Fibroblast of gingiva (primary cell): ENCODE measurements around the gene EPAS1.

Source experiments
- DNase-seq: peaks from one replicate; pipeline ENCODE4 v3.0.0-alpha.2; 2011; ENCODE audit warnings: low read depth

The EPAS1 gene

DNA sequence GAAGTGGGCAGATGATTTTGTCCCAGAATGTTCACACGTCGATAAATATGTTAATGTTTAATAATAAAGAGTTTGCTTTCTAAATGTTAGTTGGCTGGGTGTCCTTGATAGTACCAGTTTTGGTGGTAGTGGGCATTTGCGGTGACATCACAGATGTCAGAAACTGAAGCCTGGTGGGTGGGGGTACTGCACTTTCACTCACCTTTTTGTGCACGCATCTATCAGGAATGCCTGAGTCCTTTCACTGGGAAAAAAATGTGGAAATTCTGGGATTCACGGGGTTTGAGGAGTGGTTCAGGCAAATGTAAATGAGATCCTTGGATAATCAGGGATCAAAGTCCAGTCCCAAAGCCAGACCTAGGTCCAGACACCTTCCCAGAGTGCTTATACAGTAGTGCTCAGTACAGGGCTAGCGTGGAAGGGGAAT, 3.2 kb downstream of the EPAS1 start:
- DNase-seq, result no peak

DNA sequence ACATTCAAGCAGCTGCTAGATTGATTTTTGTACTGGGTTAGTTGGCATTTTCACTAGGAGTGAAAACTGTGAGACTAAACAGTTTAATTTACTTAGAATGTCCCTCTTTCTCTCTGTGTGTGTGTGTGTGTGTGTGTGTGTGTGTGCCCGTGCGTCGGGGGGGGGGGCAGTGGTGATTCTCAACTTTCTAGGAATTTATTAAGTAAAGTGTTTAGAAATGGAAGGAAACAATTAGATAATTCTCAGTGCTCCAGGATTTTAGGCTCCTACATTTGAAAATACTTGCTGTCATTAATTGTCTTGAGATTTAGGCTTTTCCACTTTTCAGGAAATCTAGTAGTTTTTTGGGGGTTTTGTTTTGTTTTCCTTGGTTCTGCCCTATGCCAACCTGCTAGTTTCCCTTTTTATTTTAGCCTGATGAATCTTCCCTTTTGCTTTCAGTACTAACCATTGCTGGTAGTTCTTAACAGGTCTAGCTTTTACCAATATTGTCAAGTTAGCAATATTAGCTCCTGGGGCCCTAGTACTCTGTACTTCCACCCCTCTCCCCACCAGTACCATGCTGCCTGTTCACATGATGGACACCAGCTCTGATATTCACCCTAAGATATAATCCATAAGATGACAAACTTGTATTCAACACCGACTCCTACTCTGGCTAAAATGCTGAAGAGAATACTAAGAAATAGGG, 4.9 kb downstream of the EPAS1 start:
- DNase-seq, result no peak

DNA sequence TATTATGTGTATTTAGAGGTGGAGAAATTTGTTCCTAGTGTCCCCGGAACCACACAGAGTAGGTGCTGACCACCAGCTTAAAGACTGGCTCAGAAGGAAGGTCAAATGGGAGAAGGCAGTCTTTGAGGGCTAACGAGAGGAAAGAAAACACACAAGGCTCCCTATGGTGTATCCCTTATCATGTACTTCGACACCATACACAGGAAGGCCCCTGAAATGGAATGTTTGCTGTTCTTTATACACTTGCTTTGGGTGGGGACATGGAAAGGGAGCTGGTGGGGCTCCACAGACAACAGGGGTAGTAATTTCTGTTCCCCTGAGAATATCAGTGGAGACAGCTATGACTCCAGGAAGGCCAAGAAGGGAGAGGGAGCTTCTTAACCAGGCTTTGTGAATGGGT, 6.0 kb downstream of the EPAS1 start:
- DNase-seq, result no peak

DNA sequence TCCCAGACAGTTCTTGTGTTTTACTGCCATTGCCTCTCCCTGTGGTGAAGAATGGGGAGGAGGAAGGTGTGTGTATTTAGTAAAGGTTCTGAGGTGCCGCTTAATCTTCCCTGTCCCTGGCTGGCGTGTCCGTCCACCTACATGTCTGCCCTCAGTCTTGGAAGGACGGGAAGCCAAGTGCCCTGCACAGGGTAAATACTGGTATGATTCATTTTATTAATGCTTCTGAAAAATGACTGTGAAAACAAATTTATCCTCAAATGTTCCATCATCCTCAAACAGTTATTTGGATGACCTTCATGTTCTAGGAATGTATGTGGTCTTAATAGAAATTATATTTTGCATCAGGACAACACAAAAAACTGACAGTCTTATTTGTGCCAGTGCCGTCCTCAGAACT, 6.6 kb downstream of the EPAS1 start:
- no peak for DNase-seq

DNA sequence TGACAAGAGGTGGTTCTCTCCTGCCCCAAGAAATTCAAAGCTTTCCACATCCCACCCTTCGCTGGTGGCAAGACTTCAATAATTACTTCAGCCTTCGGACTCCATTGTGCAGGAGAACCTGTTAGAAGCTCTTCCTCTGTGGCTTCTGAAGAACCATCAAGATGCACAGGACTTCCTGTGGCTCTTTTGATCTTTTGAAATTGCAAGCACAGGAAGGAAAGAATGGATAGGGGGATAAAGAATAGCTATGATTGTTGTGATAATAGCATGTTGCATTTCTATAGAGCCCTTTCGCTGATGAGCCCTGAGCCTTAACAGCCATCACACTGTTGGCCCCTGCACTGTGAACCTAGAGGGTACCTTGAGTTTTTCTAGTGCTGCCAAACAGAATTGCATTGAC, 7.4 kb downstream of the EPAS1 start:
- DNase-seq, result no peak

DNA sequence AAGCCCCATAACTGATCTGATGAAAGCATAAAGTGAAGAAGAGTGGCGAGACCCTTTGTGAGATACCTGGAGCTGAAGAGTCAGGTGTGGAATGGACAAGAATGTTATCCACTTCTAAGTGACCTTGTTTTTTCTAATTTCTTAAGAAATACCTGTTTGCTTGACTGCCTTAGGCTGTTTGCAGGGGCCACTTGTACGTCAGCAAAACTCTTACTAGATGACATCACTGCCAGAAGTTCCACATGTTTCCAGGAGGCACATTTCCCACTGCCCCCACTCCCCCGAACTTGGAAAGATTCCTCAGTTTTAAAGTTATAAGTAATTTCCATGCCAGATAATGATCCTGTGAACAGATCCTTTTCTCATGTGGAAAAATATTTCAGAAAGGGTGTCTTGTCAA, 8.0 kb downstream of the EPAS1 start:
- DNase-seq, result no peak

DNA sequence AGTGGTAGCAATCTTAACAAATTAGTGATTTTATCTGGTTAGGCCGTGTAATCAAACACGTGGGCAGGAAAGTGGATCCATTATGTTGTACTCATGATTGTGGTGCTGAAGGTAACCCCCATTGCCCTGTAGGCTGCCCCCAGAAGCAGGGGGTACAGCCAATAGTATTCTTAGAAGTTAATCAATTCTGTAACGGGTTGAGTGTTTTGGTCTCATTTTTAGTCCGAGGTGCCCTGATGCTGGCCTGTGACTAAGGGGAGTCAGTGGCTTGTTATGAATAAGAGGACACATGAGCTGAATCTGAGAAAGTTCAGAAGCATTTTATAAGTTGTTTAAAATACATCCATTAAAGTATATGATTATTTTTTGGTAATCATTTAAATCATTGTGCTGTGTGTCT, 8.6 kb downstream of the EPAS1 start:
- DNase-seq, result no peak

DNA sequence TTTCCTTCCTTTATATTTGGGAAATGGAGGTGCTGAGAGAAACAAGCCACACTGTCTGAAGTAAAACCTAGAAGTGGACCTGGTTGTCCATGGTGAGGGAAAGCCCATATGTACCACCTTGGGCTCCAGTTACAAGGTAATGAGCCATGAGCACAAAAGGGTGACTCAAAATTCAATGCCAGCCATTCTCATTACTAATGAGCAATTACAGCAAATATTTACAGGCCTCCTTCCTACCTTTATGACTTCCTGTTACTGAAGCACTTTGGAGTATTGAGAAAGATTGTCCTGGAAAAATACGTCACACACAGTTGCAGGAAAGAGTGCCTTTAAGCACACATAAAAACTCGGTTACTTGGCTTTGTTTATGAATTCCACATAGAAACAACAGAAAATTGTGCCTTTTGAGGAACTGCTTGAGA, 9.1 kb downstream of the EPAS1 start:
- DNase-seq, result no peak

DNA sequence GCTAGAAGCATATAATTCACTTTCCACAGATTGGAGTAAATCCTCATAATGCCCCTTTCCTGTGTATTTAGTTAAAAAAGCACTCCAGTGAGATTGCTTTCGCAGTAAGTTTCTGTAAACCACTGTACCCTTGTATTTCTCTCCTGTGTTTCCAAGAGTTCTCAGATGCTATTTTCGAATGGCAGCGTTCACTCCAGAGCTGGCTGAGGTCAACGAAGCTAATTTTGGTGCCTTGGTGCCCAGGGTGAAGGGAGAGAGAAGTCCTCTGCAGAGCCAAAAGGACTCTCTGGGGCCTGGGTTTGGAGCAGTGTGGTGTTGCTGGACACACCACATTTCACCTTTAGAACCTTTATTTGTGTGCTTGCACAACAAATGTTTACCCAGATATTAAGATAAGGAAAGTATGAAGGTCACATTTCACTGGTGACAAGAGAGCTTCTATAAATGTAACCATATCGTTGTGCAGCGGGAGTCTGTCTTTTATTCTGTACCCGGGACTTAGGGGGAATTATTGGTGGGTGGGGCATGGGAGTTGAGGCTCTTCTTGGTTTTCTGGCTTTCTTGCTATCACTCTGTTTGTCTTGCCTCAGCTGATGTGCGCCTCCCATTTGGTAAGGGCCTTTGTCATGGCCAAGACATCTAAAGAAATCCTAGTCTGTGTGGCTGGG, 9.9 kb downstream of the EPAS1 start:
- no peak for DNase-seq

DNA sequence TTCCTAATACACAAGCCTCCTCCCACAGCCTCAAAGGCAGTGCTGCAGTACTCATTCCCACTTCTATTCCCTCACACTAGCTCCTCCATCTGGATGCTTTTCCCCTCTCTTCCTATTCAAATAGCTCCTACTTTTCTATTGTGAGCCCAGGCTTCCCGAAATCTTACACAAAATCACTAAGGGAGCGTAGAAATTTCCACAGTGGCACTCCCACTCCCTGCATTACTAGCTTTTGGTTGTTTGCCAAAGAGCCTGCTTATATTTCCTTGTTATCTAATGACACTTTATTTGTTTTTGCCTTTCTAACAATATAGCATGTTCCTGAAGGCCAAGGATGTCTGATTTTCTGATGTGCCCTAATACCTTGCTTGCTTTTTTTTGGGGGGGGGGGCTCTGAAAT, 10.9 kb downstream of the EPAS1 start:
- no peak for DNase-seq

DNA sequence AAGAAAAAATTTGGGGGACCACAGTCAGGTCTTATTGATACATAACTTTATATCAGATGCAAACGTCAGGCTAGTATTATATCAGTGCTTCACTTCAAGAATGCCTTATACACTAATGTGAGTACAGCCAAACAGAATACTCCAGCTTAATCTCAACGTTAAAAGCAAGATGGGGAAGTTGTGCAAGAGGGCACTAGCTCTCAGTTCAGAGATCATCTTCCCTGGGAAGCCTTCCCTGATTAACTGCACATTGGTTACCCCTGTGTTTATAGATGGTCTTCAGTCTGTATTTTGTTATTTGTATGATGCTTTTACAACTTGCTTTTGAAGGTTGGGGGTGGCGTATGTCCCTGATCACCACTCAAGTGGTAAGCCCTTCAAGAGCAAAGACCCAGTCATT, 11.4 kb downstream of the EPAS1 start:
- no peak for DNase-seq

DNA sequence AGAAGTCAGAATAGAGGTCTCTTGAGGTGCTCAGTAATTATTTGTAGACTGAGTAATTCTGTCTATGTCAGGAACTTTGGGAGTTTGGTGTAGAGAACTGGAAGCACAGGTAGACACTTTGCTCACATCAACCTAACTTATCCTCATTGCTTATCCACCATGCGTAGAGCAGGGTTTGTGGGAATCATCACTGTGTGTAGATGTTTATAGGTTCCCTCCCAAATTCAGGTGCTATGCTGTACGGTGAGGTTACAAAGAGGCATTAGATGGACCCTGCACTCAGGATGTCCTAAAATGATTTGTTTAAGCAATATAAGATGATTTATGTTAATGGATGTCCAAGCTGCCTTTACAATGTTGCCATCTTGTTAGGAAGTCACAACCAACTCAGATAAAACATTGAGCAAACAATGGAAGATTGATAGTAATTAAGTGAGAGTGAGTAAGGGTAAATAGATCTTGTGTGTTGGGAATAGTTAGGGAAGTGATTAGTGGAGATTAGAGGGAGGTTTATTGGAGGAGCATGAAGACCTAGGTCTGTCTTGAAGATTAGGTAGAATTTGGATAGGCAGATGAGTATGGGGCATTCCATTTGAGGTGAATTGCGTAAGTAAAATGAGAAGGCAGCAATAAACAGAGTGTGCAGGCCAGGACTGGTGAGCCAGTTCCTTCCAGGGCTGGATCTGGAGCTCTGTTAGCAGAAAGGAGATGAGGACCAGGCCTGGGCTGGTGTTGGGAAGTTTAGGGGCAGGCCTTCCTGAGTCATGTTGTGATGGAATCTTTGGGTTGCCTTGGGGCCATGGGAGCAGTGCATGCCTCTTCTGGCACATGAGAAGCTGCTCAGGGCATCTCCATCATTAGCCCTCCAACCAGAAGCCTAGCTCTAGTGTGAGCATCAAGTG, 12.1 kb downstream of the EPAS1 start:
- peak; percentile 57 for DNase-seq

DNA sequence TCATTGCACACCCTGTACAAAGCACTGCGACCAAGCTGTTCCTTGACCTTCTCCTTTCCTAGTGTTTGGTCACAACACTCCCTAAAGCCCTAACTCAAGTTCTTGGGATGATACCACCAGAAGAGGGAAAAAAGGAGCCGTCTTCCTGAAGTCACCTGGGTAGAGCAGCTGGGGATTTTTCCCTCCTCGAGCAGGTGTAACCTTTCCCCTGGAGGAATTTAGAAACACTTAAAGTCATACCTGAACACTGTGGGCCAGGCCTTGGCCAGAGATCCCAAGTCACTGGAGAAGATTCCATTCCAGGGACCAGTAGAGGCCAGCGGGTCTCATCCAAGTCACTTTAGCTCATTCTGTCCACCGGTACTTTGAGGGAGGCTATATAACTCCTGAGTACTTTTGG, 13.2 kb downstream of the EPAS1 start:
- no peak for DNase-seq

DNA sequence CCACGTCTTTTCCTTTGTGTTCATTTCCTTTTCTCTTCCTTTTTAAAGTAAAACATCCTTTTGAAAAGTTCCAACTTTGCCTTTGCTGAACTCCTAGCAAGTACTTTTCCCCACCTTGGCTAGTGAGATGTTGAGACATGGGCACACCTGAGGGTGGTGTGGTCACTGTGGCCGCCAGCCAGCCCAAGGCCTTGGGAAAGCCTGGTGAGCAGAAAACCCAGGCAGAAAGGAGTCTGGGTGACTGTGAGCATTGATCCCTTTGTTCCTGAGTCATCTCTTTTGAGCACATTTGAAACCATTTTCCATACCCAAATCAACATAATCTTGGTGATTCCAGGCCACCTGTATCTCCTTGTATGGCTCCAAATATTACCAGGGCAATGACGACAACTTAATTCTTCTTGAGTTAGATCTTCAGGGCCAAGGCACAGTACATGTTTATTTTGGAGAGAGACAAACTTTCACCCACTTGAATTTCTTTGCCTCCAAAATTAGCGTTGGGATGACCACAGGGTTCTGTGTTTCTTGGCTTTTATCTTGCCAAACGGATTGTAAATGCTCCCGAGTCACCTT, 14.5 kb downstream of the EPAS1 start:
- DNase-seq, result no peak

DNA sequence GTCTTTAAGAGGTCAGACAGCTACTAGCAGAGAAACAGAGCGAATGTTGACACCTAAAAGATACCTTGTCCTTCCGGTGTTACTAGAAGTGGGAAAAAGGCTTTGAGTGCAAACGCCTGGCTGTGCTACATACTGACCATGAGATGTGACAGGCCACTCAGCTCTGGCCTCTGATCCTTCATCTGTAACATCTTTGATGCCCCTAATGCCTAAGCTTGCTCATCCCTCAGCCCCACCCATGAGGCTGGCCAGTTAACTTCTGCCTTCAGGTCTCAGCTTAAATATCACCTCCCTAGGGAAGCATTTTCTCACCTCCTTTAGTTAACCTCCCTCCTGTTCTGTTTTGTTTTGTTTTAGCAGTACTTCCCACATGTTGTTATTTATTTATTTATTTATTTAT, 15.9 kb downstream of the EPAS1 start:
- DNase-seq, result no peak

DNA sequence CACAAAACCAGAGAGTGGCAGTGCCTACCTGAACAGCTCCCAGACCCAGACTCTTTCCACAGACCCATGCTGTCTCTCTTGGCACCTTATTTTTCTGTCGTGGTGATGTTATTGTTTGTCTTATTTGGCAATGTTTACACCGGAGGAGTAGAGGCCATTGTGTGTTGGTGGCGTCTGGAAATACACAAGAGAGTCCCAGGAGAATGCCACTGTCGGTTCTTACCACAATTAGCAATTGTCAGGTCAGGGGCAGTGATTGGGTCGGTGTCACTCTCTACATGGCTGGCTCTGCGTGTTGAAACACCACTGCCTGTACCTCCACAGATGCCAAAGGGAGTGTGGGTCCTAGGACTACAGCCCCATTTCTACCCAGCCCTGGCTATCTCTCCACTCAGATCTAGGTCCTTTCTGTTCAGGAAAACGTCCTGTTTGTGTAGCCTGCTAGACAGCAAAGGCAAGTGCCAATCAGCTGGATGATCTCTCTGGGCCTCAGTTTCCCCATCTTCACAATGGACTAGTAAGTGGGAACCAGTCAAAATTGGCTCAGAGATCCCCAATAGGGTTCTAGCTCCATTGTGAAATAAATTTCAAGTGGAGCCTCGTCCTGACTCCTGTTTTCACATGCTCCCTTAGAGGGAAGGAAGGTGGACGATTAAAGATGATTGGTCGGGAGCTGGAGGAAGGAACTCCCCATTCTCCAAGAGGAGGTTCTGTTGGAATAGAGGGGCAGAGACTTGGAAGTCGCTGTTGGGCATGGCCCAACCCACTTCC, 17.0 kb downstream of the EPAS1 start:
- DNase-seq, result no peak

DNA sequence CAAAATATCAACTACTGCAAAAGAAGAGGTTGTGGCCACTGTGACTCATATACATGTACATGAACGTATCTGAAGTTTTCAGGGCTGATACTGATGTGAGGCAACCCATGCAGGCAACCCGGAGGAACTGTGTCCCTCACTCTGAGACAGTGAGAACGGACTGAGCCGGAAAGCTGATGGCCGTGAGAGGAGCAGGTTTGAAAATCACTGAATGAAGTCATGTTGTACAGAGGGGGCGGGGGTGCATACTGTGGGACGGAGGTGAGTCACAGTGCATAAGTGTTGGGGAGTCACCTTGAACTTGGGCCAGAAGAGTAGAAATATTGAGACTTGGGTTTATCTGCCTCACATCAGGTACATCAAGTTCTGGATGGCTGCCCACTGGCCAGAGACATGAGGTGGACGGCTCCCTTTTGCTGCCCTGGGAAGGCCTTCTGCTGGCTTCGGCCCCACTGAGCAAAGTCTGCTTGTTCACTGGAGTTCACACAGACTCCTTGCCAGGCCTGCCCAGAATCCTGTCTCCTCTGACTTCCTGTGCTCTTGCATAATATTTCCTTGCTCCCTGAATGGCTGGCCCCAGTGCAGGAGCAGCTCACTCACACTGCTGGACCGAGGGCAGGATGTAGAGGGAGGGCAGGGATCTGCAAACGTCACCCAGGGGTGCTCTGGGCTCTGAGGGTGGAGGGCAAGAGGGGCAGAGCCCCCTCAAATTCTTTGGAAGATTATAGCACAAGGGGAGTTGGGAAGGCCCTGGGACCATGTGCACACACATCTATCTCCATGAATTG, 18.1 kb downstream of the EPAS1 start:
- DNase-seq, result peak; percentile 84

DNA sequence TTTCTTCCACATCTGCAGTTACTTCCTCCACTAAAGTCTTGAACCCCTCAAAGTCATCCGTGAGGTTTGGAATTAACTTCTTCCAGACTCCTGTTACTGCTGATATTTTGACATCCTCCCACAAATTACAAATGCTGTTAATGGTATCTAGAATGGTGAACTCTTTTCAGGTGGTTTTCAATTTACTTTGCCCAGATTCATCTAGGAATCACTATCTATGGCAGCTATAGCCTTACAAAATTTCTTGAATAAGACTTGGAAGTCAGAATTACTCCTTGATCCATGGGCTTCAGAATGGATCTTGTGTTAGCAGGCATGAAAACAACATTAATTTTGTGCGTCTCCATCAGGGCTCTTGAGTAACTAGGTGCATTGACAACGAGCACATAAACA, 19.9 kb downstream of the EPAS1 start:
- DNase-seq, result no peak

DNA sequence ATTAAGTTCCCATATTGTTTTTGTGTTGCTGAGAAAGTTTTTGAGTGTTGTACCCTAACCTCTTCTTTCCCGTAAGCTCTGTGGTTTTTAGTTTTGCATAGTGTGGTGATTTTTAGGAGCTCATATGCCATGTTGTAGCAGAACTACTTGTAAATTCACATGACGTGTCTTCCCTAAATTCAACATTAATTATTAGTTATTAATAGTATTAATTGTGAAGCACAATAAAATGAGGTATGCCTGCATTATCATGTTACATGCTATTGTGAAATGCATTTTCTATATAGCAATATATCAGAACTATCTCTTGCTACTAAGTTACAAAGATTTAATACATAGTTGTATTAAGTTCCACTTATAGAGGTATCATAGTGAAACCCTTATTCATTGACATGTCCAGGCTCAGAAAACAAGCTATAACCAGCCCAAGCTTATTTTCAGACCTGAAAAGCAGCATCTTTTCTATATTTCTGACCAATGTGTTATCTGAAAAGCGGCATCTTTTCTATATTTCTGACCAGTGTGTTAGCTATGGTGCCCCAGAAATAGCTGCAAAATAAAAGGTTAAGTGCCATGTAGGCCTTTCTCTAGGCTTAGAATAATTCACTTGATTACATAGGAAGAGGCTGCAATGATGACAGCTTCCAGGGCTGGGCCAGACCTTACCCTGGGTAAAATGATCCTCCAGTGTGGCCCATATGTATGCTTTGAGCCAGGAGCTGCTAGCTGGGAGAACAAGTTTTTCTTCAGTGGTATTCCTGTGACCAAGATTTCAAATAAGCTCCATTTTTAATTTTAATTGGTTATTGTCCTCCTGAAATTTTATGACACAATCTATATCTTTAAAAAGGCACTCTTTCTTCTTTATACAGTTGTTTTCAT, 21.6 kb downstream of the EPAS1 start:
- DNase-seq, result no peak

DNA sequence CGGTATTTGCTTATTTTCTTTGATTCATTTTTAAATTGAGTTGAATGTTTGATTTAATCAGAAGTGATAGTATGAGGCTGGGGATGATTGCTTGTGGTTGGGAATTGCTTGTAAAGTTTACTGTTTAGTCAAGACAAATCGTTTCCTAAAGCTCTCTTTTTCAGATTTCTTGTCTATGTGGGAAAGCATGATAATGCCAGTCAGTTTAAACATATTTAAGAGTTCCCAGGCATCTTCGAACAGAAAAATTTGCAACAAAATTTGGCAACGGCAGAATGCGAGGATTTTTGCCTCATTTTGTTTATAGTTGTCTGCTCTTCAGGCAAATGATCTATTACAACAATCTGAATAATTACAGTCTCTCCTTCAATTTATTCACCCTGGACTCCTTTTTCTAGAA, 22.5 kb downstream of the EPAS1 start:
- peak; percentile 56 for DNase-seq
